CD4-positive, alpha-beta T cell treated with Interleukin-12 subunit alpha and Interleukin-12 subunit beta, for 1 hour (primary cell): ENCODE data around the gene CCDC93.
"Not testable (repeated sequence)": the region's sequence is repeated elsewhere in the genome, so short reads cannot be mapped to it uniquely, and the experiment has no call there.

Source experiments
- DNase-seq: peaks from one replicate; pipeline ENCODE4 v3.0.0-alpha.2; 2020

The CCDC93 gene

DNA sequence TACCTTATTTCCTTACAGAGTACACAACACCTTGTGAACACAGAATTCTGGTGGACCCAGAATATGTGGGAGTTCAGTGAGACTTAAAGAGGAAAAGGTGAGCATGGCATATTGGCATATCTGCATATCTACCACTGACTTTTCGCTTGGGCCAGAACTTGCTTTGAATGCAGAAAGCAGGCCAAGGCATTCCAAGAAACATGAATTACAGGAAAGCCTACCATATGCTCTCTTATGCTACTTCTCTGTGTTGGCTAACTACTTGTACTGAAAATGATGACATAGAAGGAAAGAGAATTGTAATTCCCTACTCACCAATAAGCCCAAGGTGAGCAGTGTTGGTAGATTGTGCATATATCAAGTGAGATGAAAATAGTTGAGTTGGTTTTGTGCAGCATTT is 31.4 kb upstream of the CCDC93 start:
- no peak for DNase-seq

DNA sequence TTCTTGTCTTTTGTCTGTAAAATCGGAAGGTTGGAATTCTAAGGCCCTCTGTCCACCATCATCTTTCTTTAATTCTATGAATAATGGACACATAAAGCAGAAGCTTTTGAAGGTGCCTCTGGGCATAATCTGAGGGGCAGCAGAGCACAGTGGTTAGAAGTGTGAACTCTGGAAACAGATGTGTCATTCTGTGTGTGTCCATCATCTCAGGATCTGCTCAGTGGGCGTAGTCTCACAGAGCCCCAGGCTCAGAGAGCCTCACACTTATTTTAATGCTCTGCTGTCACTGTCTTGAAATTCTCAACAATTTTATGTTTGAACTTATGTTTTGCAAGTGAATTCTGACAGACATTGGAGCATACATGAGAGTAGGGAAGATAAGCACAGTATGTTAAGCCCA is 31.0 kb upstream of the CCDC93 start:
- DNase-seq, result no peak

- DNase-seq, result no peak
Observed at GRCh38 chr2:118044103-118044716, 30.3 kb upstream of the CCDC93 start.

DNA sequence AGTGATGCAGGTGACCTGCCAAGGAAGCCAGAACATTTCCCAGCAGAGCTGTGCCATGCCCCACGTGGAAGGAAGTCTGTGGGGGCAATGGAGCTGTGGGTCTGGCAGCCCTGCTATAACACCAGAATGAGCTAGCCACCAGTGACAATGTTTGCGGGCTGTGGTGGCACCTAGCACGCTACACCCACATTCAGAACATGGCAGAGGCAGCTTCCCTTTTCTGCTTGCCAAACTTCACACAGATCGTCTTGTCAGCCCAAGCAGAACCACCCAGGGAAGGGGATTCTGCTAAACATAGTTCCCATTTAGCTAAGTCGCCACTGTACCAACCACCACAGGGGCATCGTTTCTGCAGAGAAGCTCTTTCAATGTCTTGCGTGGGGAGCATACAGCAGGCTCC is 27.0 kb upstream of the CCDC93 start:
- no peak for DNase-seq

DNA sequence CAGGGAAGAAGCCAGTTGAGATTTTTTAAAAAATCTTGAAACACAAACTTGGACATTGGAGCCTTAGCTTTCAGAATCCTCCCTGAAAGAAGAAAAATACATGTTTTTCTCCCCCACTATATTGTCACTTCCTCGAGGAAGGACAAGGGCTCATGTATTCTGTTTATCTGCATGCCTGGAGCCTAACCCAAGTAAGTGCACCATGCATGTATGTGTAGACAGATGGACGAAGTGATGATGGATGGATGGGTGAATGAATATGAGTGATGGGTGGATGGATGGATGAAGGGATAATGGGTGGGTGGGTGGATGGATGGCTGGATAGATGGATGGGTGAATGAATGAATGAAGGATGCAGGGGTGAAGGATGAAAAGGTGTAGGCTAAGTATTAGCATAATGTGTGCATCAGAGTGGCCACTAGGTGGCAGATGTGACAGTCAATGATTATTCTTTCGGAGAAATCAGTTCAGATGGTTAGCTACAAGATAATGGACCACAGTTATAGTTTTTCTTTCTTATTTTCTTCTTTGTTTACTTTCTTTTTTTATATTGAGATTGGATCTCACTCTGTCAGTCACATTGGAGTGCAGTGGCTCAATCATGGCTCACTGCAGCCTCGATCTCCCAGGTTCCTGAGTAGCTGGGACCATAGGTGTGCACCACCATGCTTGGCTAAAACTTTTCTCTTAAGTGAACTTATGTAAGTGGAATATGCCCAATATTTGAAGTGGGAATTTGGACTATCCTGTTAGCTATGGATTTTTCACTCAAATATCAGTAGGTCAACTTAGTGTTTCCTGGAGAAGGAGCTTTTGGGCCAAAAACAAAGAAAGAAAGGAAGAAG is 18.5 kb upstream of the CCDC93 start:
- DNase-seq, result peak; percentile 44

DNA sequence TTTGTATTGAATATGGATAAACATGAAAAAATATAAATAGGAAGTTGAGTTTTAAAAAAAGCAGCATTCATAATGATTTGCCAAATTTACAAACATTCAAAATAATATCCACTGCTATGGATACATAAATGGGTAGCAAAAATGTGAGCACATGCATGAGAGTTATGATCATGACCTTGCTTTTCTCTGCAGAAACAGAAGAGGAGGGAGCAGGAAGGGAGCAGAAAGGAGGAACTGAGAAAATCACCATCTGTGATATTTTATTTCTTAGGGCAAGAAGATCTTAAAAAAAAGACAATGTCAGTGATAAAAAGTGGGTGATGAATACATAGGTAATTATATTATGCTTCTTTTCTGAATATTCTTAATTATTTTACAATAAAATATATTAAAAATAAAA is 17.7 kb upstream of the CCDC93 start:
- no peak for DNase-seq

DNA sequence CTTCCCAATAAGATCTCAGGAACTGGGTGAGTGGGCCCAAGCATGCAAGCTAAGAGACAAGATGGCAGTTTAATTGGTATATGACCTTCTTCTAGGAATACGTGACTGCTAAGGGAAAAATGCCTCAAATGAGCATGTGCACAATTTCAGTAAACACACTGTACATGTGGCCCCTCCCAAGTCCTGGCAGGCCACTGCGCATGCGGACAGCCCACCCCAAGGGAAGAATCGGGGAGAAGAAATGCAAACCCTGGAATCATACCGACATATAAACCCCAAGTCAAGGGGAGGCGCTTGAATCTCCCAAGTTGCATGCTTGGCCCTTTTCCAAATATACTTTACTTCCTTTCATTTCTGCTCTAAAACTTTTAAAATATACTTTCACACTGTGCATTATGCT is 15.2 kb upstream of the CCDC93 start:
- no peak for DNase-seq

DNA sequence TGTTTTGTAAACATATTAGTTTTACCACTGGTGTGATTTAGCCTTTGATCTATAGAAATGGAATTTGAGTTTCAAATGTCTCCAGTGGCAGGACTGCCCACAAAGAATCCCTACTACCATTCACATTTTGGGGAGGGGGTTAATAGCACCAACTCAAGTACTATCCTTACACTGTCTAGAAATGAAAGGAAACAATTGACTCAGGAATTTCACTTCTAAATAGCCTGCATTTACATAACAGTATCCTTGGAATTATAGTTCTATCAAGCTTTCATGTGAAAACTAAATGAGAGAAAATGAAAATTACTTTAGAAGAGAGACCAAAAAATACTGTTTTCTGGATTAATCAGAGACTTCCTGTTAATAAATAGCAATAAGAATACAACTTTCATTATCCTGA is 7.5 kb upstream of the CCDC93 start:
- DNase-seq, result no peak

GRCh38 chr2:118019821-118020220 is 6.0 kb upstream of the CCDC93 start:
- DNase-seq, result no peak

DNA sequence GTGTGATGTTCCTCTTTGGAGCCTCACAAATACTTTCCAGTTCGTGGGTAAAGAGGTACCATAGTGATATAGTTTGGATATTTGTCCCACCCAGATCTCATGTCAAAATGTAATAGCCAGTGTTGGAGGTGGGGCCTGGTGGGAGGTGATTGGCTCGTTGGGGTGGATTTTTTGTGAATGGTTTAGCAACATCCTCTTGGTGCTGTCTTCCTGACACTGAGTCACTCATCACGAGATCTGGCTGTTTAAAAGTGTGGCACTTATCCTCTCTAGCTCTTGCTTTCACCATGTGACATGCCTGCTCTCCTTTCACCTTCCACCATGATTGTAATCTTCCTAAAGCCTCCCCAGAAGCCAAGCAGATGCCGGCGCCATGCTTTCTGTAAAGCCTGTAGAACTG is 3.0 kb upstream of the CCDC93 start:
- no peak for DNase-seq

DNA sequence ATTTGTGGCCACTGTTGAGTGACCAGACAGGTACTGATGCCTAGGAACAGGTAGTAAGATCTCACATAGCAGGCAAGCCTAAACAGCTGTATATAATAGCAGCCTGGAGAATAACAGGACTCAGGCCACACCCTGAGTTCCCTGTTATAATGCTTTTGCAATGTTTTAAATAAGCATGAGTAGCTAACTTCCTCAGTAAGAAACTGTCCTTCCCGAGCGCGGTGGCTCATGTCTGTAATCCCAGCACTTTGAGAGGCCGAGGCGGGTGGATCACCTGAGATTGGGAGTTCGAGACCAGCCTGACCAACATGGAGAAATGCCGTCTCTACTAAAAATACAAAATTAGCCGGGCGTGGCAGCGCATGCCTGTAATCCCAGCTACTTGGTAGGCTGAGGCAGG is 1.9 kb upstream of the CCDC93 start:
- not testable (repeated sequence) for DNase-seq

GRCh38 chr2:118014492-118014824 is 588 bp upstream of the CCDC93 start:
- peak; percentile 4 for DNase-seq

- DNase-seq, result peak; percentile 23
Observed at GRCh38 chr2:118013221-118013723, 598 bp downstream of the CCDC93 start.

- DNase-seq, result no peak
Observed at GRCh38 chr2:118012778-118013177, 1.1 kb downstream of the CCDC93 start.

GRCh38 chr2:118010473-118010872 is 3.4 kb downstream of the CCDC93 start:
- no peak for DNase-seq

GRCh38 chr2:118006861-118007260 is 7.0 kb downstream of the CCDC93 start:
- no peak for DNase-seq

GRCh38 chr2:118006326-118006725 is 7.5 kb downstream of the CCDC93 start:
- no peak for DNase-seq

DNA sequence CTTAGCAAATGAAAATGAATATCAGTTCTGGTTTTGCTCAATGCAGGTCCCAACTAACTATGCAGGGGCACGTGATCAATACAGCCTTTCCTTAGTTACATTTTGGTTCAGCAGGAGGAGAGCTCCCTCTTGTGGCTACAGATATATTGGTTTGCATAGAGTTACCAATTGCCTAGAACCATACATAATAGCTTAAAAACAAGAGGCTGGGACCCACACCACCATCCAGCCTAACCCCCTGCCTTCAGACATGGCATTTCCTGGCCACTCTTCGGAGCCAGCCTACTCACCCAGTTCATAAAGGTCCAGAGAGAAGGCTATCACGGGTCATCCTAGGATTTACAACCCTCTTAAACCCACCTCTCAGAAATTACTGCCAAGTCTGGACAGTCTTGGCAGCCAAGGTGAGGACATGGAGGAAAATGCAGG is 10.5 kb downstream of the CCDC93 start:
- peak; percentile 80 for DNase-seq

- no peak for DNase-seq
Observed at GRCh38 chr2:118000041-118000440, 13.8 kb downstream of the CCDC93 start.

DNA sequence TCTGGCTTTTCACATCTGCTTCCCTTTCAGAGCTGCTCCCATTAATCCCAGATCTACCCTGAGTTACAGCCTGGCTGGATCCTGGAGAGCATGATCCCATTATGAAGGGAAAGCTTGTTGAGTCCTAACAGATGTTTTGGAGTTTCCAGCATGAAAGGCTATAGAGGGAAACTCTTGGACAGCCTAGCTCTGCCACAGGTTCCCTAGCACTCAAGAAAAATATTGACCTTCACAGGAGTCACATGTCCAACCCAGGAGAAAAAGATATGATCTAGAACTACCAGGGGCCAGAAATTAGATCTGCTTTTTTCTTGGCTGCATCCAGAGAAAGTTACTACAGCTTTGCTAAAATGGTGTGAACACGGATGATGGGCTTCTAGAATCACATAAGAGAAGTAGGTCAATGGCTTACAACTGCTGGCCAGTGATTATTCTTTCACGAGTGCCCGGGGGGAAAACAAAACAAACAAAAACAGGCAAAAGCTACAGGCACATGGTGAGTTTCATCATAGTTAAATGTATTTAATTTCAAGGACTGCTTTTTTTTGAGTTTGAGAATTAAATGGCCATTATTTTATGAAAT is 15.9 kb downstream of the CCDC93 start:
- no peak for DNase-seq

- no peak for DNase-seq
Observed at GRCh38 chr2:117996525-117996924, 17.3 kb downstream of the CCDC93 start.

DNA sequence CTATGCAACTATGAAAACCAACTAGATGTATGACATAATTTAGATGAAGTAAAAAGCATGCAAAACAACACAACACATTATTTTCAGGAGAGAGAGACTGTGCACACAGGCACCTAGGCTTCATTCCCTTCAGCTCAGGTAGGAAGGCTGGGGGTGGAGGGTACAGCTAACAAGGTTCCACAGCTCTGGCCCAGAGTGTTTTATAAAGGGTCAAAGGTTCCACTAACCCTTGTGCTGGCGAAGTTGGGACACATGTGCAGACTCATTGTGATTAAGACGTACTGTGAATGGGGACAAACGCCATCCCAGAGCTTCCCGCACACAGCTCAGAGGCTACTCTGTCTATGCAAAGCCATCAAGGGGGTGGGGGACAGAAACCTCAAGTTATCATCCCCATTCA is 19.1 kb downstream of the CCDC93 start:
- no peak for DNase-seq

DNA sequence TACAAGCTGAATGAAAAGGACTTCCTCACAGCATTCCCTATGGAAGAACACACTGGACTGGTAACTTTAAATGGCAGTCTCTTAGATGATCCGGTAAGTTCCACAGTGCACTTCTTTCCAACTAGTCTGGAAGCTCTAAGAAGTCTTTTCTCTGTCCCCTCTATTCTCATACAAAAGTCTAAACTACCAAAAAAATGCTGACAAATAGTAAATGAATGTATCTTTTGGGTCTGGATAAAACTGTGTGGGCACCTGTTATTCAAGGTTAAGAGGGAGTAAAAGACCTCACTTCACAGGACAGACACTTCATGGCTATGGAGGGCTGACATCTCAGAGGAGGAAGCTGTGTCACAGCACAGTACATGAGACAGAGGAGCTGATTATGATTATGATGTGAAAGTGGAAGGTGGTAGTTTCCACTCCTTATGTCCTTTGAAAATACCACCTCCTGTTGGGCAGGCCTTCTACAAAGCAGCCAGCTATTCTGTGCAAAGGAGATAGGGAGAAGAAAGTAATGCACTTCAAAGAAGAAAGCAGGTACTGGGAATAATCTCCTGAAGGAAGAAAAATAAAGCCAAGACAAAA is 23.9 kb downstream of the CCDC93 start:
- DNase-seq, result no peak

DNA sequence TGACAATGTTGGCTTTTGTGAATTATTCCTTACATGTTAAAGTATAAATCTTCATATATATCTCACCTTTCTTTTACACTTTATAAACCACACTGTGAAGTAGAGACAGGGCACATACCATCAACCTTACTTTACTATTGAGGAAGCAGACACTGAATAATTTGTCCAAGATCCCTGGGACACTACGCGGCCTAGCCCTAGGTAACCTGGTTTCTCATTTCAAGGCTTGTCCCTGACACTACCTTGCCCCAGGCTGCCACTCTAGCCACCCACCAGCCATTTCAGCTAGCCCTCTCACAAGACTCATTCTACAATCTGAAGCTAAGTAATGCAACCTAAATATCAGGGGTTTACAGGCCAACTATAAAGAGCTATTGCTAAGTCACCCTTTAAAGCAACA is 26.7 kb downstream of the CCDC93 start:
- DNase-seq, result no peak
